Right renal pelvis (tissue), 4 donors: Measurements from ENCODE around the gene COMP. TPM values are rescaled to one million over a fixed set of nuclear protein-coding genes. Genes with fewer than 3 reads are reported as not detected.

Source experiments
- DNase-seq, 4 donors: peaks; one replicate each; pipeline ENCODE4 v3.0.0-alpha.2; 2013; ENCODE audit warnings: low read depth in 4 of 4, low spot score in 3 of 4, missing footprints in 1 of 4
- polyA plus RNA-seq, 4 donors: library from polyadenylated mRNA; unstranded; fragments of 120-200 nt; gene quantifications; one replicate each; pipeline ENCODE4 v1.2.1, GENCODE V29; 2013; ENCODE audit not compliant: insufficient read length in 4 of 4

COMP gene
- polyA plus RNA-seq, 4 donors: 0.07 to 0.21 (median 0.11) TPM

GRCh38 chr19:18772620-18773587, 18.2 kb downstream of the COMP start:
- DNase-seq: no peak

DNA sequence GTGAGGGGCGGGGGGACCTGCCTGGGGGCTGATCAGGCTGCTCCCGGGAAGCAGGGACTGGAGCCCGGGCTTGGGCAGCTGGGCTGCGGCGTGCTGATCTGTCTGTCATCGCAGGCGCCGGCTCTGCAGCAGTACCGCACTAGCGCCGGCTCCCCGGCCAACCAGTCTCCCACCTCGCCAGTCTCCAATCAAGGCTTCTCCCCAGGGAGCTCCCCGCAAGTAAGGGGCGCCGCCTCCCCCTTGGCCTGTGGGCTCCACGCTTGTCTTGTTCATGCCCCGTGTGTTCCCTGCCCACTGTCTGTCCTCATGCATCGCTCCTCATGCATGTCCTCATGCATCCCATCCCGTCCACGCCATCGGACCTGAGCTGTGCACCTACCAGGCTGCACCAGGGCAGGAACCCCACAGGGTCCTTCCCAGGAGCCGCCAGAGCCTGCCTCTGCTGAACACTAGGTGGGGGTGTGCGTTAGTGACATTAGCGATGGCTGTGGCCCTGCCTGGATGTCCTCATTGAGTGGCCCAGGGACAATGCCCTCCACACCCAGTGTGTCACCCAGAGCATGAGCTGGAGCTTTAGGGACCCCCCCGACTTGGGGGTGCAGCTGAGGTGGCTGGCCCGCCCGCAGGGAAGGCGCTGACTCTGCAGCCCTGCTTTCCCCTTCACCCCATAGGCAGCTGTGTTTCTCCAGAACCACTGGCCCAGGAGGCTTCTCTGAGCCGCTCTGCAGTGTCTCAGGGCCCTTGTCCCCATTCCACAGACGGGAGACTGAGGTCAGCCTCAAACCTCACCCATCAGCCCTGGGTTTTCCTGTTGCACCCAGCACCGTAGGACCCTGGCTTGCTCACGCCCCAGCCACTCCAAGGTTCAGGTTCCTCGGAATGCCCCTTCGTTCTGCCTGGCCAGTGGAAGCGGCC, 19.5 kb downstream of the COMP start:
- no peak for DNase-seq

- no peak for DNase-seq
Observed at GRCh38 chr19:18770663-18771327, 20.3 kb downstream of the COMP start.

GRCh38 chr19:18769989-18770528, 21.0 kb downstream of the COMP start:
- no peak for DNase-seq

- DNase-seq: no peak
Observed at GRCh38 chr19:18768997-18769891, 21.9 kb downstream of the COMP start.

DNA sequence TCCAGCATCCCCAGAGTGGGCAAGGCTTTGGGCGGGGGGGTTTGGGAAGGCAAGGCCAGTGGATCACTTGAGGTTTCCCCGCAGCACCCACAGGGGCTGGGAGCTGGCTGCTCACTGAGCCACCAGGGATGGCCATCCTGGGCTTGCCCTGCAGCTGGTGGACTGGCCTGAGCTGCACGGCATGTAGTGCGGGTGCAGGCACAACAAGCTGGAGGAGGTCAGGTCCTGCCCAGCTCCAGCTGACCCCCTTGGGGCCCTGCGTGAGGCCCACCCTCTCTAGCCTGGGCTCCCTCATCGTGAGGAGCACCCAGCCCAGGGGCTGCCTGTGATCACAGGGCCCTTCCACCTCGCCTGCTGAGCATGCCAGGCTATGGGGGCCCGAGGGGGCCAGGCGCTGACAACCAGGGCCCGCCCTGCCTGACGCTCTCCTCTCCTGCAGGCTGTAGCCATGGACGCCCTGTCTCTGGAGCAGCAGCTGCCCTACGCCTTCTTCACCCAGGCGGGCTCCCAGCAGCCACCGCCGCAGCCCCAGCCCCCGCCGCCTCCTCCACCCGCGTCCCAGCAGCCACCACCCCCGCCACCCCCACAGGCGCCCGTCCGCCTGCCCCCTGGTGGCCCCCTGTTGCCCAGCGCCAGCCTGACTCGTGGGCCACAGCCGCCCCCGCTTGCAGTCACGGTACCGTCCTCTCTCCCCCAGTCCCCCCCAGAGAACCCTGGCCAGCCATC, 22.9 kb downstream of the COMP start:
- DNase-seq: no peak

GRCh38 chr19:18765224-18765623, 25.9 kb downstream of the COMP start:
- DNase-seq: no peak

- DNase-seq: no peak
Observed at GRCh38 chr19:18764591-18765051, 26.5 kb downstream of the COMP start.

- no peak for DNase-seq
Observed at GRCh38 chr19:18763674-18764590, 27.2 kb downstream of the COMP start.

- peak in 1 of 4 donors; percentile 65 for DNase-seq
Observed at GRCh38 chr19:18762125-18763023, 28.7 kb downstream of the COMP start.

DNA sequence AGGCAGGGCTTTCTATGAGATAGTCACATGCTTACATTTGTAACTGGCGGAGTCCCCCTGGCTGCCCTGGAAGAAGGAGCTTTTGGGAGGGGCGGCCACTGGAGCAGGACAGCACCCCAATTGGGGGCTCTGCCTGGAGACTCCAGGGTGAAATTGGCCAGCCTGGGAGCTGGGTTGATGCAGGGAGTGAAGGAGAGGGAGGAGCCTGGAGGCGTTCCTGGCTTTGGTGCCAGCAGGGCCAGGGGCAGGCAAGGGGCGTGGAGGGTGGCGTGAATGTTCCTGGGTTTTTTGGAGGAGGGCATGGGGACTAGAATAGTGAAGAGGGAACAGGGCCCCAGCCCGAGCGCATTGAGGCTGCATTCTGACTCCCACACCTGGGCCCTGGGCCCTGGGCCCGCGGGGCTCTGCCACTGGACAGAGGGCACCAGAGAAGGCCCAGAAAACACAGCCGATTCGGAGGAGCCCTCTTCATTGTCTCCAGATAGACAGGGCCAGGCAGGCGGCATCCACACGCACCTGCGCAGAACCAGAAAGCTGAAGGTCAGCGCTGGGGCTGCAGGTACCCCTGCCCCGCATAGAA, 29.5 kb downstream of the COMP start:
- no peak for DNase-seq

DNA sequence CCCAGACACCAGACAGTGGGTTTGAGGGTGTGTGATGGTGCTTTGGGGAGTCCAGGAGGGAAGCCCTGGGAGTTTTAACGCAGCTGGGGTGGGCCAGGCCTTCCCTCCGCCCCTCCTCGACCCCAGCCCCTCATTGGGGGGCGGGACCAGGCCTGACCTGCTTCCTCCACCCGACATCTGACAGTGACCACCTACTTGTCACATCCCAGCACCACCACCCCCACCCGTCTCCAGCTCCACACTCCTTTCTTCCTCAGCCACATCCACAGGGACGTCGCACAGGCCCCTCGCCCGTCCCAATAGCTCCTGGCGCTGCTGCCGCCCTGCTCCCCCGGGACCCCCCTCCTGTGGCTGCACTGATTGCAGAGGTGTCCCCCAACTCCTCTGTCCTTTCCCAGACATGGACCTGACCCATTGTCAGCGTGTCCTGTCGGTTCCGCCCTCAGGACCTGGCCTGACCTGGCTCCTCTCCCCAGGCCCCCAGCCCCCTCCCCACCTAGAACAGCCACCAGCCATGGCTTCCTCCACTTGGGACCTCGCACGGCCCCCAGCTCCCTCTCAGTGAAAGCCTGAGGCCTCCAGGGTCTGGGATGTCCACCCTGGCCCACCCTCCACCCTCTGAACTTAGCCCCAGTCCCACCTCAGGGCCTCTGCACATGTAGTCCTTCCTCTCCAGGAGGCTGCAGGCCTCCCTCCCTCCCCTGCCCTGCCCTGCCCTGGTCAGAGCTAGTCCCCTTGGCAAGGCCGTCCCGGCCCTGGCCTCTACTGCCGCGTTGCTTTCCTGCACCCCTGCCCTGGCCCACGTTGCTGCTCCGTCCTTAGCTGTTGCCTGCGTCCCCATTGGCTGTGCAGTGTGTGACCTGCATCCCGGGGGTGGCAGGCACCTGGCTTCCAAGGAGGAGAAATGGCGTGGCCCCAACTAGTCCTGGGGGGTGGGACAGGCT, 30.4 kb downstream of the COMP start:
- no peak for DNase-seq

DNA sequence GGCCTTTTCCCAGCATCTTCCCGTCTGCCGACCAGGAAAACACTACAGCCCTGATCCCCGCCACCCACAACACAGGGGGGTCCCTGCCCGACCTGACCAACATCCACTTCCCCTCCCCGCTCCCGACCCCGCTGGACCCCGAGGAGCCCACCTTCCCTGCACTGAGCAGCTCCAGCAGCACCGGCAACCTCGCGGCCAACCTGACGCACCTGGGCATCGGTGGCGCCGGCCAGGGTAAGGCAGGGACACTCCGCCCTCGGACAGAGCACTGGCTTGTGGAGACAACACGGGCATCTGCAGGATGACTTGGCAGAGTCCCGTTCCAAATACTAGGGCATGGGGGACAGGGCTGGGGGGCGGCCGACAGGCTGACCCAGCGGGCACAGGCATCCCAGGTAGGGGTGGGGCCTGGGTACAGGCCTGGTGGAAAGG, 31.1 kb downstream of the COMP start:
- no peak for DNase-seq

DNA sequence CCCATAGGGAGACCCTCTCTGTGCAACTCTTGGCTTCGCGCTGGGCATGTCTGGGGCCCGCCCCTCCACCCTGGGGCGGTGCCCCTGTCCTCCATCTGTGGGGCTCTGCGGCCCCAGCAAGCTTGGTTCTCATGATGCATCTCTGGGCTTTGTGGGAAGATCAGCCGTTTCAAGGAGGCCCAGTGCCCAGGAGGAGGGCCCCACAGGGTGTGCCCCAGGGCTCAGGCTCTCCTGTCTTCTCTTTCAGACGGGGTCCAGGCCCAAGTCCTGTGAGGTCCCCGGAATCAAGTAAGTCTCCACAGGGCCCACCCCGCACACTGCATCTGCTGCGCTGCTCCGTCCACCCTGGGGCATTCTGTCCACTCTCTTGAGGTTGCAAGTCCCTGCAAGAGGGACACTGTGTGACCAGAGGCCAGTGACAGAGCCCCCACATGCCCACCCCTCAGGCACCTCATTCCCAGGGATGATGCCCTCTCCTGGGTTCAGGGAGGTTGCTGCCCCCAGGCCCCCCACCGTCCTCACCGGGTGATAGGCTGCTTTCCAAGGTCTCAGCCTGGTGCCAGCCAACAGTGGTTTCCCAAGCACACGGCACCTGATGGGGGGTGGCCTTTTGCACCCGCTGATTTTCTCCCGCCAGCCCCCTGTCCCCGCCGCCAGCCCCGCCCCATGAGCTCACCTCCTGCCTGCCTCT, 31.7 kb downstream of the COMP start:
- no peak for DNase-seq

DNA sequence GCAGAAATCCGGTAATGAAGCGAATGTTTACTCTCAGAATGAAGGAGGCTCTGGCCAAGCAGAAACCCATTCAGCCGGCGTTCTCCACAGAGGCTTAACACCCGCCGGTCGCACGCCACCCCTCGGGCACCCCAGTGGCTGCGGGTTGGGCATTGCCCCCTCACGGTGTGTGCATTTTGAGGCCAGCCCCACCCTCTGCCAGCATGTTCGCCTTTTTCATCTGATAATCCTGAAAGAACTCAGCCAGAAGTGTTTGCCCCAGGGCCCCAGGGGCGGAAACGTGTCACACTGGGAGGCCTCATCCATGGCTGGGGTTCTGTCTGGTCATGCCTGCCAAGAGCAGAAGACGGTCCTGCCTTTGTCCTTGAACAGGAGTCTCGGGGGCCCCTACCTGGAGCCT, 34.2 kb downstream of the COMP start:
- no peak for DNase-seq
